ENCODE results near the gene VSTM2L.

Gene VSTM2L

DNA sequence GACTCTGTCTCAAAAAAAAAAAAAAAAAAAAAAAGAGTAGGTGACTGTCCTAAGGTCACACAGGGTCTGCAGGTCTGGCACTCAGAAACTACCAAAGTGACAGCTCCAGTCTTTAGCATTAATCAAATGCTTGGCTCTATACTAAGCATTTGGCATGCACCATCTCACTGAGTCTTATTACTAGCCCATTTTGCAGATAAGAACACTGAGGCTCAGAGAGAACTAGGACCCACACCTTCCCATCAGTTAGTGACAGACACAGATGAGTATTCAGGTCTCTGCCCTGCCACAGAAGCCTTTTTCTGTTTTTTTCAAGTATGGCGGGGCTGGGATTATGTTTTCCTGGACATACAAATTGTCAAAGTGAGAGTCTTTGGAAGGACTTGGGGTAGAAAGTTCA lies 23.1 kb upstream of the VSTM2L start:
- DNase-seq, result no peak

DNA sequence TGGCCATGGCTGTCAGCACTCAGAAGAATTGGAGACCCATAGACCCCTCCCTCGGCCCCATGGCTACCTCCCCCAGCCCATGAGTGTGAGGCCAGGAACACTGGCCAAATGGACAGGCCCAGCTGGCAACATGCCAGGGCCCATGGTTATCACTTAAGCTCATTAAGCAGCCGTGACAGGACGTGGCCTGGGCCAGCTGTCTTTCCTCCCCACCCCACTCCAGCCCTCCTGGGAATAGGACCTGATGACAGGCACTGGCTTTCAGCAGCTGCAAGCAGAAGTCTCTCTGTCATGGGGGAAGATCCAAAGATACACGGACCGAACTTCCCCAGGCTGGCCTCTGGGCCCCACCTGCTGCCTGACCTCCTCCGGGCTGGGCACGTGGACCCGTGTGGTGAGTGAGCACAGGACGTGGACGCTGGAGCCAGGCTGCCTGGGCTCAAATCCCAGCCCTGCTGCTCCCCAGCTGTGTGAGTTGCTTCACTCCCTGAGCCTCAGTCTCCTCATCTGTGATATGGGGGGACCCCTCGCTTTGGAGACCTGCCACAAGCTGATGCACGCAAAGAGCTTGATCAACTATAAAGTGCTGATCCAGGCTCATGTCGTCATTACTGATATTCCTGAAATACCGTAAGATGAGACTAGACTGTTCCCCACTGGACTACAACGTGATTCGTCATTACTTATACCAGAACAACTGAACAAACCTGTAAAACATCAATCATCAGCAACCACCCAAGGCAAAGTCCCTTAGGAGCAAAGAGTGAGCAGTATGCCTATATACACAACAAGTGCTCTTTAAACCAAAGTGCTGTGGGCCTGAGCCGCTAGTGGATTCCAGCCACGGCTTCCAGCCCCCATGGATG lies 22.0 kb upstream of the VSTM2L start:
- DNase-seq, result no peak

DNA sequence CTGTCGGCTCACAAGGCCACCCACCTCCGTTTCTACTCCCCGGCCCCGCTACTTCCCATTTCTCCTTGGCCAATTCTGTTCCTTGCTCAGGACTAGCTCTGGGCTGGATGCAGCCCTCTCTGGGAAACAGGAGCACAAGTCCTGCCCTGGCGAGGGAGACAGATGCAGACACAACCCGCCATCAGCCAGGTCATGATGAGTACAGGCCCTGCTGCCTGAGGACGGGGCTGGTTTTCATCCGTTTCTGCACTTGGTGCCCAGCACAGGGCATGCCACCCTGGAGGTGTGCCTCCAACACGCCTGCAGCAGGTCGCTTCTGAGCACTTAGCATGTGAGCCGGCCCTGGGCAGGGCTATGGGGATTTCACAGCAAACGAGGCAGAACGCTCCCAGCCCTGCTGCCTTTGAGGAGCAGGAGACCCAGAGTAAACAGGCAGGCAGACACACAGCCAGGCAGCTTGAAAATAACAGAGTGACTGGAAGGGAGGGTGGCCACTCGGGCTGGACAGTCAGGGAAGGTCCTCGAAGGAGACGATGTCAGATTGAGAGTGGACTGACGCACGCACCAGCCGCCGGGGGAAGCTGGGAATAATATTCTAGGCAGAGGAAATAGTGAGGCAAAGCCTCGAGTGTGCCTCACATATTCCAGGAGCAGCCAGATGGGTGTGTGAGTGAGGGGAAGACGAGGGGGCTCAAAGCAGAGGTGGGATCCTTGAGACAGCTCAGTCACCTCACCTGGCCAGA lies 21.2 kb upstream of the VSTM2L start:
- no peak for DNase-seq

DNA sequence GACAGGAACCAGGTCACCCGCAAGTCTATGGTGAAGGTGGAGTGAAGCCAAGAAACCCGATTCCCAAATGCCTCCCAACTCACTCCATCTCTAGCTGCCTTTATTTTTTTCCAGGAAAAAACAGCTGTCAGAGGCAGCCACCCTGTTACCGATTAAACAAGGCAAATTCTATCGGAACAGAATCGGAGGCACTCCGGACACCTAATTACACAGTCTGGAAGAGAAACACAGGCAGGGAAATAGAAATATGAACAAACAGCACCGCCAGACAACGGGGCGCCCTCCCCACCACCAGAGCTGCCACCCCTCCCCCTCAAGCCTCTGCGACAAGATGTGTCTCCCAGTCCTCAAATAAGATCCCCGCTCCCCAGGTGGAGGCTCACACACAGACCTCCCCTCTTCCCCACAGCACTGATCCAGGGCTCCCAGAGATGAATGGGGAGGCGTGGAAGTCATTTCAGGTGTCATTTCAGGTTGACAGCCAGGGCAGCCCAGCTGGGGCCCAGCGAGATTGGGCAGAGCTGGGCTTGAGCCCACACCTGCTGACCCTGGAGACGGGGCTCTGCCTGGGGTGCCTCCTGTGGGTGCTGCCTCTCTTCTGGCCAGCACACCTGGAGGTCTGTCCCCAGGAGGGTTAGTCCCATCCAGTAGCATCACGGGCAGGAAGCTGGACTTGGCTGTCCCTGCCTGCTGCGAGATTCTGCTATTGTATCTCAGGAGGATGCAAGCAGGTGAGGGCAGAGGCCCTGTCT lies 19.8 kb upstream of the VSTM2L start:
- no peak for DNase-seq

DNA sequence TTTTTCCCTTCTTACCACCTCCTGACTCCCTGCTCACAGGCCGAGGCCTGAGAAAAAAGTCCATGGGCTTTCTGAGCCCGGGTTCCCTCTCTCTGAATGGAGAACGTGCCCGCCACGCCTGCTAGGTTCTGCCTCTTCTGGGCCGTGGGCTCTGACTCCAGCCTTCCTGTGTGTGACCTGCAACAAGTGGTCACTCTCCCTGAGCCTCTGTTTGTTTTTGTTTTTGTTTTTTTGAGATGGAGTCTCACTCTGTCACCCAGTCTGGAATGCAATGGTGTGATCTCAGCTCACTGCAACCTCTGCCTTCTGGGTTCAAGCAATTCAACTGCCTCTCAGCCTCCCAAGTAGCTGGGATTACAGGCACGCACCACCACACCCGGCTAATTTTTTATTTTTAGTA lies 17.9 kb upstream of the VSTM2L start:
- DNase-seq, result no peak

DNA sequence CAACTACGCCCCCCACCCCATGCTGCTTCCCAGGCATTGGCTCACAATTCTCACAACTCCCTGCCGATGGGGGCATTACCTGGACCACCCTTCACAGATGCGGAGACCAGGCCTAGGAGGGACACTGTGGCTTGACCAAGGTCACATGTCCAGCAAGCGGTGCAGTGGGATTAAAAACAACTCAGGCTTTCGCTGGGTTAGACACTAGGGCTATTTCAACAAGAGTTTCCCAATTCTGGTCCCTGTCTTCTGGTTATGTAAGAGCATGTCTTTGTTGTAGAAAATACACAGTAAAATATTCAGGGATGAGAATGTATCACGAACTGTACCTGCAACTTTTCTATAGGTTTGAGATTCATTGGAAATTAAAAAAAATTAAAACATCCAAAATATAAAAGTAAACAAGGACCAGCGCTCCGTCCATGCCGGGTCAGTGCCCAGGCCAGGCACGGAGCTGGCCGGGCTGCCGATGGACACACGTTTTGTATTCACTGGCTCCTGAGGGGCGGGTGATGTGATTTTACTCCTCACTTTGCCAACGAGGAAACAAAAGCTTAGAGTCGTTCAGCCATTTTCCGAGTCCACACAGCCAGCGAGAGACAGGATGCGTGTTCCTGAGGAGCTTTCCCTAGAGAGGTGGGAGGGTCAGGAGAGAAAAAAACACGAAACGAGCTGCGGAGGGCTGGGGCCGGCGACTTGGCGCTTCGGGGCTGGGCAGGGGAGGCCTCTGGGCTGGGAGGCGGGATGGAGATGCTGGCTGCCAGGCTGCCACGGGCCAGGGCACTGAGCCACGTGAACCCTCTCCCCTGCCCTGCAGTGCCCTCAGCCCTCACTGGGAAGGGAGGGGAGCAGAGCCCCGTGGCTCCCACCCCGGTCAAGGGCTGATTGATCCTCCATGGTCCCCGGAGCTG lies 17.1 kb upstream of the VSTM2L start:
- DNase-seq, result no peak

DNA sequence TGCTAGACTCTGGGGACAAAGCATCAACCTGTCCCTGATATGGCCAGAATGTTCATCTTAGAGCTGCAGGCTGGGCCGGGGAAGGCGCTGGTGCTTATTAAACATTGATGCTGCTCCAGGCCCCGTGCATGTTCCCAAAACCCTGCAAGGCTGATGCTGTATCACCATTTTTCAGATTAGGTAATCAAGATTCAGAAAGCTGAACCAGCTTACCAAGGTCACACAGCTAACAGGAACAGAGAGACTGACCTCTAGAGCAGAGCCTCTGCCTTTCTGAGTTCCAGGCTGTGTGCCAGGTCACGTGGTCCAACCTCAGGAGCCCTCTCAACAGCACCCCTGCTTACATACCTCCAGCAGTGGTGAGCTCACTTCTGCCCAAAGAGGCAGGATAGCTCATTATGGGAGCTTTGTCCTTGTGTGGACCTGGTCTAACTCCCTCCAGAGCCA lies 16.1 kb upstream of the VSTM2L start:
- no peak for DNase-seq

DNA sequence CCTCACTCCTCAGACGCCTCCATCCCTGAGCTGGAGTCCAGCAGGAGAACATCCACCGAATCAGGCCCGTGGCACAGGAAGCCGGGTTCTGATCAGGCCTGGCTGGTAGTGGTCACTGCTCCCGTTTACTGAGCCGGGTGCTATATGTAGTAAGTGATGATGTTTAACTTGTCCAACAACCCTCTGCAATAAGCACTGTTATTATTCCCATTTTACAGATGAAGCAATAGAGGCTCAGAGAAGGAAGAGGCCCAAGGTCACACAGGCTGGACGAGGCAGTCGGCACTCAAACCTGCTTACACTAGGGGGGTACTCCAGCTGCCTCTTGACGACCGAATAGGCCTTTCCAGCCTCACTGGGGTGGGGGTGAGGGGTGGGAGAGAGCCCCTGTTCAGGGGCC lies 14.3 kb upstream of the VSTM2L start:
- no peak for DNase-seq

DNA sequence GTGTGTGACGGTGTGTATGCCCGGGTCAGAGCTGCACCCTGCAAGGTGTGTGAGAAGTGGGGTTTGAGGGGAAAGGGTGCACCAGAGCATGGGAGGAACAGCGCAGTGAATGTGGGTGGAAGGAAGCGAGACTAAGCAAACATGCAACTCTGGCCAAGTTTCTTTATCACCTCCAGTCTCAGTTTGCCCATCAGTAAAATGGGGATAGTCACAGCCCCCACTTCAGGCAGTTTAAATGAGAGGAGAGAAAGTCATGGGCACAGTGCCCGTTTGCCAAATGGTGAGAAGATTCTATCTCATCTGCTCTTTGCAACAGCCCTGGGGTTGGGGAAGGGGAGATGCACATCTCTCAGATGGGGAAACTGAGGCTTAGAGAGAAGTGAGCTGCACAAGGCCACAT lies 12.8 kb upstream of the VSTM2L start:
- no peak for DNase-seq

DNA sequence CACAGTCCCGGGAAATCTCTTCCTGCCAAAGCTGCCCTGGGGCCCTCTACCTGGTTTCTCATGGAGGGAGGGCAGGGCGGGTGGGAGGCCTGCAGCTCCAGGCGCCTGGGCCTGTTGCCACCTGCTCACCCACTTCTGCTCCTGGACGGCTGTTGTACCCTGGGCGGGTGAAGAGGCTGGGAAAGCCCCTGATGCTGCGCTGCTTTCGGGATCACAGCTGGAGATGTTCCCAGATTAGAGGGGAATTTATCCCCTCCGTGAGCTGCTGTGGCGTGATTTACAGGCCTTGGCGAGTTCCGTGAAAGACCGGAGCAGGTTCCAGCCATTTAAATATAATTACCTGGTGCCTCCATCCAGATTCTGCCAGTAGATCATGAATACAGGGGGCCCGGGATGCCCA lies 12.3 kb upstream of the VSTM2L start:
- no peak for DNase-seq

DNA sequence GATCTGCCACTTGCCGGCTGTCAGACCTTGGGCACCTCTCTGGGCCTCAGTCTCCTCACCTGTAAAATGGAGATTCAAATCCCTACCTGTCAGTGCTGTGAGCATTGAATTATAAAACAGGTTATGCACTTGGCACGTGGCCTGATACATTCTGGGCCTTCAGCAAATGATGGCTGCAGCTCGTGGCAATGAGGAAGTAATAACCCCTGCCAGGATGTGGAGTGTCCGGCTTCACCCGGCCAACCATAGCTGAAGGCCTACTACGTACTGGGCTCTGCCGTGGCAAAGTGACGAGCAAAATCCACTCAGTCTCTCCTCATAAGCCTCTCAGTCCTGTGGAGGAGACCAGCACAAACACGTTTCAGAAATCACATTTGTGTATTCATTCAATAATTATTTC lies 10.9 kb upstream of the VSTM2L start:
- DNase-seq, result no peak

DNA sequence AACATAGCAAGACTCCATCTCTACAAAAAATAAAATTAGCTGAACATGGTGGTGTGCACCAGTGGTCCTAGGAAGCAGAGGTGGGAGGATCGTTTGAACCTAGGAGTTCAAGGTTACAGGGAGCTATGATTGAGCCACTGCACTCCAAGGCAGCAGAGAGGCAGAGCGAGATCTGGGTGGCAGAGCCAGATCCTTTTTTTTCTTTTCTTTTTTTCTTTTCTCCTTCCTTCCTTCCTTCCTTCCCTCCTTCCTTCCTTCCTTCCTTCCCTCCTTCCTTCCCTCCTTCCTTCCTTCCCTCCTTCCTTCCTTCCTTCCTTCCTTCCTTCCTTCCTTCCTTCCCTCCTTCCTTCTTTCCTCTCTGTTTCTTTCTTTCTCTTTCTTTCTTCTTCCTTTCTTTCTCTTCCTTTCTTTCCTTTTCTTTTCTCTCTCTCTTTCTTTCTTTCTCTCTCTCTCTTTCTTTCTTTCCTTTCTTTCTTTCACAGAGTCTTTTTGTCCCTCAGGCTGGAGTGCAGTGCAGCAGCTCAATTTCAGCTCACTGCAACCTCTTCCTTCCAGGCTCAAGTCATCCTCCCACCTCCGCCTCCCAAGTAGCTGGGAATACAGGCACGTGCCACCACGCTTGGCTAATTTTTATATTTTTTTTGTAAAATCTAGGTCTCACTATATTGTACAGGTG lies 9.2 kb upstream of the VSTM2L start:
- no peak for DNase-seq

DNA sequence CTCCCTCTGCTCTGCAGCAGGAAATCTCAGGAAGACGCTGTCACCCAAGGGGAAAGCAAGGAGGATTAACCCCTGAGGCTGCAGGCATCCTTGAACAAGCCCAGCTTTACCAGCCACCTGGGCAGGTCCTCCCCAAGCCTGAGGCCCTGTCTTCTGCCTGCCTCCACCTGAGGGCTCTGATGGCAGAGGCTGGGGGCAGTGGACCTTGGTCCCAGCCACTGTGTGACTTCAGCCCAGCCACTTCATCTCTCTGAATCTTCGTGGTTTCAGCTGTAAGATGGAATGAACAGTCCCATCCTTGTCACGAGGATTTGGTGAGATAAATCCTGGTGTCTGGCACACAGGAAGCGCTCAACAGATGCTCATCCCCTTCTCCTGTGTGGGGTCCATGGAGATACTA lies 8.5 kb upstream of the VSTM2L start:
- DNase-seq, result no peak

DNA sequence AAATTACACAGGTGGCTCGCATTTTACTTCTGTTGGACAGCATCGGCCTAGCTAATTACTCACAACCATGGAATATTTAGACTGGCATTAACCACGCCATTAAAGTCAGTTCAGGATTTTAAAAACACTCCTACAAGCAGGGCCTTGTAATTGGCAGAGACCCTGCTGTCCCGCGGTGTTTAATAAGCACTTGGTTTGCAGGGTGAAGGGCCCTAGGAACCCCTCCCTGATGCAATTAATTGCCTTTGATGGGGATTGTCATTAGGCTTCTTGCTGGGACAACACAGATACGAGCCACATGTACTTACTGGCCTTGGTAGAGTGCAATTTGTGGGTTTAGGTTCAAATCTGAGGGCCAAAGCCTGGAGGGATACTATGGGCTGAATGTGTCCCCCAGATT lies 7.8 kb upstream of the VSTM2L start:
- DNase-seq, result no peak

DNA sequence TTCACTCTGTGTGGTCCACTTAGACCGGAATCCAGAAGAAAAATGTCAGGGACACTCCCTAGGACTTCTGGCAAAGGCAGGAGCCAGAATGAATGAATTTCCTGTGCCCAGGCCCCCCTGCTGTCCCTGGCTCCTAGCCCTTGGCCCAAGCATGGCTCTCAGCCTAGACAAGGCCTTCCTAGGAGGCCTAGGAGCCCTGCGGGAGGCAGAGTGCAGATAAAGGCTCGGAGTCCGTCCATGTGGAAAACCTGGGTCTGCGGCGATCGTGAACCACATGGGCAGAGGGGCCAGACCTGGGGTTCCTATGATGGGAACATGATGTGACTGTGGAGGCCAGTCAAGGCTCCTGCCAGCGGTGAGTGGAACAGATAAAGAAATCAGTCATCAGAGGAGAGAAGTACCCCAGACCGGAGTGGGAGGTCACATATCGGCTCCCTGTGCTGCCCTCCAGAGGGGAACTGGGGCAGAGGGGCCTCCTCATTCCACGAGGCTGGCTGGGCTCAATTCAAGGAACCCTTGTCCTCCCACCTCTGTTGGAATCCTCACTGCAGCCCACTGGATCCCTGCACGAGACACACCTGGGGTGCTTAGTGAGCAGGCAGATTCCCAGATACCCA lies 5.9 kb upstream of the VSTM2L start:
- no peak for DNase-seq

DNA sequence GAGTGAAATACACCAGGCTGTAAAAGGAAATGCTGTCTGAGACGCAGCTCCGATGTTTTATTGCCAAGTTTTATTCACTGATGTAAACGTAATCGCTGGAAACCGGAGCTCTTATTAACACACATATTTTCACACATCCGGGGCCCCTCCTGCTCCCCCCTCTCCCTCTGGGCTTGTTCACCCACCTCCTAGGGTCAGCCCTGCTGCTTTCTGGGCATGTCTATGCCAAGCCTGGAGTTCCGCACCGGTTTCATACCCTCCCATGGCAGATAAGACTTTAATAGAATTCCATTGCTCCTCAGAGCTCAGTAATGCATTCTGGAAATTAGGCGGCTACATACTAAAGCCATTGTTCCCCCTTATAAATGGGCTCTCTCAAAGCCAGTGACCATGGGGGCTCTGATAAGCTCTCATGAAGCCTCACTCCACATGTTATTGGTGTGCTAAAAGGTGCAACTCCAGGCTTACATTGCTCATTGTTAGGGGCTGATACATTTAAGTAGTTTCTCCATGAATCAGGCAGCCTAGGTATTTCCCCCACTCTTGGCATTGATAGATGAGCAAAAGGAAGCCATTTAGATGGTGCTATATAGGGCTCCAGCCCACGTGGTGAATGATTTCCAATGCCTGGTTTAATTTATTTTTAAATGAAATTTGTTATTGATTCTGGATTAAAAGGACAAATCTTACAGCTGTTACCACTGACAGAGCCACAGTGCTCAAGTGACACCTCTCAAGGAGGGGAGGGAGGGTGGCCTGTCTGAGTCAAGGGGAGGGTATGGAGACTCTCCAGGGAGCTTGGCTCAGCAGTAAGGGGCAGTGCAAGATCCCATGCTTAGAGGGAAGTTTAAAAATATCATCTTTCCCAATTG lies 4.5 kb upstream of the VSTM2L start:
- no peak for DNase-seq

DNA sequence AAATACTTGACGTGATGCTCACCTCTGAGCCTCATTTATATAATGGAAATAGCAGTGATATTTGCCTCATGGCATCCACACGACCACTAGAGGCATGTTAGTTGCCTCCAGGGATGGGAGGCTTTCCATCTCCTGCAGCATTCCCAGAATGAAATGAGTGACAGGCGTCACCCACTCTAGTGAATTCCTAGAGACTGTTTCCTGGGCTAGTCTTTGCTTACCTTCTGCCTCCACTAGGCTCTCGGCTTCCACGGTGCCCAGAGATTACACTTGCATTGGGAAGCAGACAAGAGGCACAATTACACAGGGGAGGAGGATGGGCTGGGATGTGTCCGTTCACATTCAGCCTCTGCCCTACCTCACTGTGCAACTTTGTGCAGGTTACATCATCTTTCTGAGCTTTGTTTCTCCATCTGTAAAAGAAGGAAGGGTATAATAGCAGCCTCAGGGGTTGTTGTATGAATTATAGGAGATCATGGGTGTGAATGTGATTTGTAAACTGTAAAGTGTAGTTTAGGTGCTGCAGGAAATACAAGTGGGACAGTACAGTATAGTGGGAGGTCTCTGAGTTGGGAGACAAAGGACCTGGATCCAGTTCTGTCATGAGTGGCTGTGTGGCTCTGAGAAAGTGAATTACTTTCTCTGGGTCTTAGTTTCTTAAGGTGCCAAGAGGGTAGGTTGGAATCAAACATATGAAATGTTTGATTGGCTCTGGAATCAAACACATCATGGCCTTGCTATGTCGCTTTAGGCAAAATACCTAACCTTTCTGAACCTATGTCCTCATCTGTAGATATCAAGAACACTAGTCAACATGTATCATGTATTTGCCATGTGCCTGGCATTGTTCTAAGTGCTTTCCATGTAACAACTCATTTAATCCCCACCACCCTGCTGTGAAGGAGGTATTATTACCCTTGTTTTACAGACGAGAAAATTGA lies 3.6 kb upstream of the VSTM2L start:
- DNase-seq, result no peak

DNA sequence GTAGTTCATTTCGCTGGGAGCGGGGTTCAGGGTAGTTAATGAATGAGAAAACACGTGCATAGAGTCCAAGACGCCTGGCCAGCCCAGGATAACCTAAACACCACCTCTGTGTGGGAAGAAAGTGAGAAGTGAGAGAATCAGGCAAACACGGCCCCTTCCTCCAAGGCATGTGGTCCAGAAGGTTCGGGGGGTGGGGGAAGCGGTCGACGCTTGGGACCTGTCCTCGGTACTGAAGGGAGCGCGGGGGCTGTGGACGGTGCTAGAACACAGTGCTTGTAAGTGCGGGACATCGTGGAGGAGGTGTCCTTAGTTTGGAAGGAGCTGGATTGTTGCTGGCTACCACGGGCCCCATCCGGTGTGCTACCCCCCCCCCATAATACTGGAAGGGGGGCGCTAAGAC lies 1.7 kb upstream of the VSTM2L start:
- no peak for DNase-seq
